IPS-18c (cell line): Measurements from ENCODE around the gene ANO6.

Source experiments
- H3K4me3 ChIP-seq: 2 replicates; pipeline ENCODE4 v1.7.0; 2013; ENCODE audit warnings: low read depth, mild to moderate bottlenecking, low read length, moderate library complexity; ENCODE audit not compliant: insufficient read depth
- H3K9me3 ChIP-seq: one replicate; pipeline ENCODE4 v1.6.1; 2013; ENCODE audit warnings: mild to moderate bottlenecking, low read length, moderate library complexity; ENCODE audit not compliant: control insufficient read depth, insufficient read depth

ANO6 gene

GRCh38 chr12:45426294-45426693 is 210.4 kb downstream of the ANO6 start:
- no peak overlapping the region for H3K4me3 ChIP-seq
- no peaks in the 10 kb centered on the region for H3K9me3 ChIP-seq

- H3K9me3 ChIP-seq, result no peaks in the 10 kb centered on the region
- no peak overlapping the region for H3K4me3 ChIP-seq
Observed at GRCh38 chr12:45427042-45427441, 211.1 kb downstream of the ANO6 start.

DNA sequence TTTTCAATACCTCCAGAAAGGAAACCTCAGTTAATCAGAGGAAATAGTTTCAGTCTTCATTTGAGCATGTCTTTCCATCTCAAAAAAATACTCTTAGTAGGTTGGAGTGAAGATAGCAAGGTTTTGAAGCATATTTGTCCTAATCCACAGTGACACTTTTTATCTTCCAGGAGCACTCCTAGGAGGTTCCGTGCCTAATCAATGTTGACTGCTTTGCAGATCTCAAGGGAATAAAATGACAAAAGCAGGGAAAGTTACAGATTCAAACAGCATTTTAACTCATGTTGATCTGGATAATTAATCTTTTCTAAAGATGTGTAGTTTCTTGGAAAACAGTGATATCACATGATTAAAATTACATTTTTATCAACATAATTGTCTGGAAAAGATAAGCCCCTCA is 213.9 kb downstream of the ANO6 start:
- Histone ChIP-seq H3K4me3 (no peak overlapping the region), H3K9me3 (no peaks in the 10 kb centered on the region)

DNA sequence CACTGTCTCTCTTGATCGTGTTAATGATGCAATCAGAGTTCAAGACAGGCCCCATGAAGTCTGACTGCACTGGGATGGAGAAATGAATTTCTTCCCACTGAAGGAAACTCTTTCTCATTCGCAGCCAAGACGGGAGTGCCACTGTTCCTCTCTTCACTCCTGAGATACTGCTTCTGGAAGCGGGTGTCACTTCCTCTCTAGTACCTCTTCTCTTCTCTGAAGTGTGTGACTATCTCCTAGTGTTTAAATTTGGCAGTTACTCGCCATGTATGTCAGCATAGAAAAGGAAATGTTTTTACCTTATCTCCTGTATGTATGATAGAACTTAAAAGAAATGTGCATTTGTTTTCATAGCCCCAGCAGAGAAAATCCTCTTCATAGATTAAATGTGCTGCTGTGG is 215.2 kb downstream of the ANO6 start:
- Histone ChIP-seq H3K9me3 (no peaks in the 10 kb centered on the region), H3K4me3 (no peak overlapping the region)

GRCh38 chr12:45432710-45433109 is 216.8 kb downstream of the ANO6 start:
- H3K9me3 ChIP-seq, result no peaks in the 10 kb centered on the region
- no peak overlapping the region for H3K4me3 ChIP-seq

DNA sequence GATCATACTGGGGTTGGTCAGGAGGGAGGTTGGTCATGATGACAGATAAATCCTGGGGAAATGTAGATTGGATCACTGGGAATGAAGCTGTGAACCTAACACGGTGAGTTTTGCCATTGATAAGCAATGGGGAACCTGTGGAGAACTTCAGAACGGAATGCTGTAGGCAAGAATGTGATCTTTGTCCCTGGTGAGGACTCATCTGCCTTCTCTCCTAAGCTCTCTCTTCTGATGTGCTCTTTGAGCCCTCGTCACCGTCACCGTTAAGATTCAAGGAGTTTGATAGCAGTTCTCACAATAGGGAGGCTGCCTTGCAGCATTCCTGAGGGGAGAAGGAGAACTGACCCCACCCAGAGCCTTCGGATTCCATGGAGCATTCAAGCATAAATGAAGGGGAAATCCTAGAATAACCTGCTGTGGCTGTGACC is 217.6 kb downstream of the ANO6 start:
- no peak overlapping the region for H3K4me3 ChIP-seq

DNA sequence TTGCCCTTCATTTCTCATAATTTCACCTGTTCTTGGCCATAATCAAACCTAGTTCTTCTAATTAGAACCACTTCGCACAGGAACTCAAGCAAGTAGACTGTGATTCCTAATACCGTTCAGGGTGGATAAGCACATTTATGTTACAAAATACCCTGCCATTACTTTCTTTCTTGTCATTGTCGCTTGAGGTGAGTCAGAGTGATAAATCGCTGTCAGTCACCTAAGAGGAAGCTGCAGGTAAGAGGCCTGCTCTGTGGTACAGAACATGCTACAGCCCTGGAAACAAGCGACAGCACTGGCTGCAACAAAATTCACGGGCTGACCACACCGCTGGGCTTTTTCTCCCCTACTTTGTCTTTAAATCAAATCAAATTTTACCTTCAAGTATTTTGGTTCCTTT is 218.2 kb downstream of the ANO6 start:
- Histone ChIP-seq H3K4me3 (no peak overlapping the region), H3K9me3 (no peaks in the 10 kb centered on the region)

More for the DNA sequence above, 217.6 kb downstream of the ANO6 start:
- no peaks in the 10 kb centered on the region for H3K9me3 ChIP-seq

GRCh38 chr12:45435945-45436710 is 220.2 kb downstream of the ANO6 start:
- Histone ChIP-seq H3K9me3 (peaks cover 3% of the 10 kb centered on the region), H3K4me3 (no peak overlapping the region)

DNA sequence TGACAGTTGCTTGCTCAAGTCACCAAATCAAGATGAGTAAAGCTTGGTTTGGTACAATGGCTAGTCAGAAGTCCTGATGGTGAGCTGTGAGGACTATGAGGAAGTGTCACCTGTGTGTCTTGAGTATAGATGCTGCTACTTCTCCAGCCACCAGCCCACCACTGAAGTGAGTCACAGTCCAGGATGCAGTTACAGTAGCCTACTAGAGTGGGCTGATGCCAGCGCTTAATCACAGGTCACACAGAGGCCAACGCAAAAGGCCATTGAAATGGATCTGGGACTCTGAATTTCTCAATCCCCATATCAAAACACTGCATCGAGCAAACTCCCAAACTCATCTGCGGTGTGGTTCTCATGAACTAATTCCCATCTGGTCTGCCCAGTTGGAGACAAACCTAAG is 223.1 kb downstream of the ANO6 start:
- H3K9me3 ChIP-seq, result peaks cover 3% of the 10 kb centered on the region
- no peak overlapping the region for H3K4me3 ChIP-seq

DNA sequence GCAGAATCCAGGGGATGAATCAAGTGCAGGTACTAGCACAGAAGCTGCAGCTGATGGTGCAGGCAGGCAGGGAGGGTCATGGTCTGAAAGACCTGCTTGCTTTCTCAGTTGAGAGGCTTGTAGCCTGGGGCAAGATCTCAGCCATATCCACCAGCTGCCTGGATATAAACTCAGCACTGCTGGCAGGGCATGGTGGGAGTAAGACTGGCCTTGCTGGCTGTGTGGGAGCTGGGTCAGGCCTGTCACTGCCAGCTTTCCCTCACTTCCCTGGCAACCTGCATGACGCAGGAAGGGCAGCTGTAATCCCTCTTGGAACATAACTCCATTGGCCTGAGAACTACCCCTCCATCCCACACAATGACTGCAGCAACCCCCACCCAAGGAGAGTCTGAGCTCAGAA is 230.1 kb downstream of the ANO6 start:
- H3K4me3 ChIP-seq, result no peak overlapping the region
- peaks cover 1% of the 10 kb centered on the region for H3K9me3 ChIP-seq

DNA sequence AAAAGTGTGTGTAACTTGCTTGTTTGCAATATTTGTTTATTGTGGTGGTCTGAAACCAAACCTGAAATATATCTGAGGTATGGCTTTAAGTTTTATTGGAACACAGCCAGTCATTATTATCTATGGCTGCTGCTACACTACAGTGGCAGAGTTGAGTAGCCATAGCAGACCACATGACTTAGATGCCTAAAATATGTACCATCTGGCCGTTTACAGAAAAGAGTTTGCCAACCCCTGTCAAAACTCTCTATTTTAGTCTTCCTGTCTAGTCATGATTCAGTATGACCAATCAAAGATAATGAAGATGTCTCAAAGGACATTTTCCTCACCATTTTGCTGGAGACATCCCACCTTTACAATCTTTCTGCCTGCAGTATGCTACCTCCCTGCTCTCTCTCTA is 242.3 kb downstream of the ANO6 start:
- Histone ChIP-seq H3K9me3 (no peaks in the 10 kb centered on the region), H3K4me3 (no peak overlapping the region)

DNA sequence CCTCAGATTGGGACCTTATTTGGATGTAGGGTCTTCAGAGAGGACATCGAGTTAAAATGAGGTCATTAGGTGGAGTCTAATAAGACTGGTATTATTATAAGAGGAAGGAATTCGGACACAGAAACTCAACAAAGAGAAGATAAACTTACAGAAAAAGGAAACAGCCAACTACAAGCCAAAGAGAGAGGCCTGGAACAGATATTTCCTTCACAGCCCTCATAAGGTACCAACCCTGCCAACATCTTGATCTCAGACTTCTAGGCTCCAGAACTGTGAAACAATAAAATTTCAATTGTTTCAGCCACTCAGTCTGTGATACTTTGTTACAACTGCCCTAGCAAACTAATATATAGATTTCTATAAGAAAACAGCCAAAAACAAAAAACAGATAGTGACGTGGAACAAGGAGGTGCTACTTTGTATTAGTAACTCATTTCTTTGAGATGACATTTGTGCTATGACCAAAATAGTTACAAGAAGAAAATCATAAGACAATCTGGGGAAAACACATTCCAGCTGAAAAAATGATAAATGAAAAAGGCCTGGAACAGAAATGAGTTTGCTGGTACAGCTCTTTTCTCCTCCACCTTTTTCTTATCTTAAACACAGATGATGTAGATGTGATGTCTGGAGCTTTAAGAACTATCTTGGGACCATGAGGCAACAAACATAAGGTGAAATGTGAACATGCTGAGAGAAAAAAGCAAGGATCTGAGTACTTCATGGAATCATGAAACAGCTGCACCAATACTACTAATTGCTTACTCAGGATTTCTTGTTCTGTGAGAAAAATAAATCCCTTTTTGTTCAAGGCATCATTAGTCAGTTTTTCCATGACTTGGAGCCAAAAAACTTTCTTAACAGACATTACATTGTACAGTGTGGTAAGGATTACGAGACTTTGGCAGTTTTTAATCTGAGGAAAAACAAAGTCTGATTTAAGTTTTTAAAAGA is 243.2 kb downstream of the ANO6 start:
- Histone ChIP-seq H3K9me3 (no peaks in the 10 kb centered on the region), H3K4me3 (no peak overlapping the region)

GRCh38 chr12:45462506-45462905 is 246.6 kb downstream of the ANO6 start:
- peaks cover 4% of the 10 kb centered on the region for H3K9me3 ChIP-seq

GRCh38 chr12:45464699-45465098 is 248.8 kb downstream of the ANO6 start:
- peaks cover 4% of the 10 kb centered on the region for H3K9me3 ChIP-seq
- no peak overlapping the region for H3K4me3 ChIP-seq

More at GRCh38 chr12:45462506-45462905, 246.6 kb downstream of the ANO6 start:
- no peak overlapping the region for H3K4me3 ChIP-seq

DNA sequence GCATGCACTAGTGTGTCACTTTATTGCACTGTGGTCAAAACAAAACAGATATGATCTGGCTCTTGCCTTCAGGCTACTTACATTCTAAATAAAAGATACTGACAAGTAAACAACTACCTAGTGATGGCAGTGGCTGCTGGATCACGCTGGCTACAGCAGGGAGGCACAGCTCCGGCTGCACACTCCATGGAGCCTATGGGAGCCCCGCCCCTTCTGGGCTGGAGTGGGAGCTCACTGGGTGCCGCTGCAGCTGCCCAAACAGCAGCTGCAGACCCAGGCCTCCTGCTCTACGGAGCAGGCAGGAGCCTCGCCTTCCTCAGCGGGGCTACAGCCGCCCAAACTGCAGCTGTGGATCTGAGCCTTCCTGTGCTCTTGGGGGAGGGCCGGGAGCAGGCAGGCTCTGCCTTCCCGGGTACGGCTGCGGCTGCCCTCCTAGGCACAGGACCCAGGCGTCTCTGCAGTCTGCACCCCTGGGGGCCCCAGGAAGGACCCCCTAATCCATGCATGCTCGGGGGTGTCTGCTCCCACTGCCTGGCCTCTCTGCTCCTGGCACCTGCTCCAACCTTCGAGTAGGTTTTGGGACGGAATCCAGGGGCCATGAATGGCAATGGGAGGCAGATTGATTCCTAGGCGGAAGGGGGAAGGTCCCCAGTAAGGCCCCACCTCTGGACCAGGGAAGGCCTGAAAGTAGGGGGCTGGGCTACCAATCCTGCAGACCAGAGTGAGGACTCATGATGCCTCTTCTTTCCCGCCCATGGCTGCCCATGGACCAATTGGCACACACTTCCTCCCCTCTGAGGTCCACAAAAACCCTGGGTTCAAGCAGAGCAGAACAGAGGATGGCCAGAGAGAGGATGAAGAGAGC is 253.1 kb downstream of the ANO6 start:
- no peak overlapping the region for H3K4me3 ChIP-seq
- peaks cover 4% of the 10 kb centered on the region for H3K9me3 ChIP-seq

DNA sequence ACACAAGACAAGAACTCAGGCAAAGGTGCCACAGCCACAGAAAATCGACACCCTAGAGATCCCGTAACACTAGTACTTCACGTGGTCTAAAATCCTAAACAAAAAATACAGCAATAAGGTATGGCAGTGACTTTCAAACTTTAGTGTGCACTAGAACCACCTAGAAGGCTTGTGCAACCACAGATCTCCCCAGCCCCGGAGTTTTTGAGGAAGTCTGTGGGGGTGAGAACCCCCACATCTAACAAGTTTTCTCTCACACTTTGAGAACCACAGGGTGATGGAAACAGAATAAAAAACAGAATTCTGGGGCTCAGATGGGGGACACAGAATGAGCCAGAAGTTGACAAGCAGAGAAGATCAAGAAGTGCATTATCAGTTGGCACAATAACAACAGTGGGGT is 254.0 kb downstream of the ANO6 start:
- Histone ChIP-seq H3K4me3 (no peak overlapping the region), H3K9me3 (peaks cover 4% of the 10 kb centered on the region)

DNA sequence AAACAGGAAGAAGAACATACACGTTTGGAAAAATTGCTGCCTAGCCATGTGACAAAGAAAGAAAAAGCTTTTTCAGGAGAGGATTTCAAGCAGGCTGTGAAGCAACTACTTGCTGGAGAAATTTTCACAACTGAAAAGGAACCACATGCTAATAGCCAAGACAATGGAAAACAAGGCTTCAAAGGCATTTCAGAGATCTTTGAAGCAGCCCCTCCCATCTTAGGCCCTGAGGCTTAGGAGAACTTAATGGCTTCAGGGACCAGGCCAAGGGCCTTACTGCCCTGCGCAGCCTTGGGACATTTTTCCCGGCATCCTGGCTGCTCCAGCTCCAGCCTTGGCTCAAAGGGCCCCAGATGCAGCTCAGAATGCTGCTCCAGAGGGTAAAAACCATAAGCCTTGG is 257.7 kb downstream of the ANO6 start:
- no peak overlapping the region for H3K4me3 ChIP-seq

More for the DNA sequence above, 257.7 kb downstream of the ANO6 start:
- H3K9me3 ChIP-seq, result no peaks in the 10 kb centered on the region
